Activated CD8-positive, alpha-beta memory T cell treated with anti-CD3 and anti-CD28 coated beads, Interleukin-2, amount 50 U/mL, for 24 hours (primary cell): ENCODE results near the gene BANF1.

Experiments used
- DNase-seq: peaks from one replicate; pipeline ENCODE4 v3.0.0-alpha.2; 2020; ENCODE audit errors: extremely low read depth

The BANF1 gene

GRCh38 chr11:66037327-66037726 lies 35.0 kb downstream of the BANF1 start:
- DNase-seq: no peak

GRCh38 chr11:66039765-66040164 lies 37.5 kb downstream of the BANF1 start:
- no peak for DNase-seq

- no peak for DNase-seq
Observed at GRCh38 chr11:66042227-66042995, 40.1 kb downstream of the BANF1 start.

- DNase-seq: no peak
Observed at GRCh38 chr11:66042996-66043906, 40.9 kb downstream of the BANF1 start.

GRCh38 chr11:66044757-66045156 lies 42.5 kb downstream of the BANF1 start:
- DNase-seq: no peak

GRCh38 chr11:66045177-66045639 lies 42.9 kb downstream of the BANF1 start:
- peak; percentile 72 for DNase-seq

GRCh38 chr11:66046901-66047300 lies 44.6 kb downstream of the BANF1 start:
- no peak for DNase-seq

GRCh38 chr11:66047541-66048365 lies 45.5 kb downstream of the BANF1 start:
- DNase-seq: no peak

- no peak for DNase-seq
Observed at GRCh38 chr11:66048547-66049323, 46.4 kb downstream of the BANF1 start, which contains the start of gene GAL3ST3. Gene GAL3ST3 (minus strand): TSS chr11:66049161. CDS start chr11:66045415, 3,746 bp downstream.

- DNase-seq: no peak
Observed at GRCh38 chr11:66050581-66051231, 48.4 kb downstream of the BANF1 start.

- no peak for DNase-seq
Observed at GRCh38 chr11:66051371-66051765, 49.1 kb downstream of the BANF1 start.

GRCh38 chr11:66051766-66052663 lies 49.7 kb downstream of the BANF1 start, which contains the start of gene SF3B2:
Gene SF3B2 (plus strand): TSS chr11:66052364. CDS start chr11:66052385, 21 bp downstream.
- peak; percentile 88 for DNase-seq

- no peak for DNase-seq
Observed at GRCh38 chr11:66052664-66052982, 50.3 kb downstream of the BANF1 start.
